ENCODE measurements around the gene IL21R.

IL21R gene

GRCh38 chr16:27444470-27444869, 42.5 kb downstream of the IL21R start:
- Histone ChIP-seq H3K36me3 (ENCODE audit: control insufficient read depth, low read length) (peaks cover 88% of the 10 kb centered on the region), H3K9me2 (replicated peaks; ENCODE audit: control insufficient read depth, low read length) (no peaks in the 10 kb centered on the region), H3K79me2 (ENCODE audit: control insufficient read depth, low read length) (no peaks in the 10 kb centered on the region), H3F3A (ENCODE audit: control insufficient read depth, insufficient read depth) (no peaks in the 10 kb centered on the region), H3K4me3 (ENCODE audit: low read length) (no peak overlapping the region), H3K27ac (ENCODE audit: low read depth, low read length) (no peak overlapping the region), H4K20me1 (ENCODE audit: control insufficient read depth, insufficient read depth, low read depth, low read length) (peaks cover 2% of the 10 kb centered on the region; the same call in 1 of the 2 replicates), H3K9me3 (ENCODE audit: control insufficient read depth, insufficient read depth, low read length) (peaks cover 6% of the 10 kb centered on the region; the same call in 1 of the 2 replicates), H3K4me2 (ENCODE audit: low read length) (no peak overlapping the region), H3K4me1 (ENCODE audit: control insufficient read depth, low read length) (peaks cover 22% of the 10 kb centered on the region), H3K27me3 (ENCODE audit: control insufficient read depth, low read length) (no peaks in the 10 kb centered on the region)
- TF ChIP-seq EZH2phosphoT487 (IDR thresholded peaks at IDR 0.05; ENCODE audit: borderline replicate concordance, low read length): no peak
- TF ChIP-seq CTCF (IDR thresholded peaks at IDR 0.05; ENCODE audit: low read depth, low read length, poor library complexity, severe bottlenecking): no peak

GRCh38 chr16:27445502-27446175, 43.7 kb downstream of the IL21R start:
- no peaks in the 10 kb centered on the region for H3K79me2 ChIP-seq (ENCODE audit: control insufficient read depth, low read length)
- peaks cover 33% of the 10 kb centered on the region for H3K4me1 ChIP-seq (ENCODE audit: control insufficient read depth, low read length)
- TF ChIP-seq CTCF (IDR thresholded peaks at IDR 0.05; ENCODE audit: low read depth, low read length, poor library complexity, severe bottlenecking): peak; percentile 31
- TF ChIP-seq EZH2phosphoT487 (IDR thresholded peaks at IDR 0.05; ENCODE audit: borderline replicate concordance, low read length): no peak
- H3K36me3 ChIP-seq (ENCODE audit: control insufficient read depth, low read length): peaks cover 80% of the 10 kb centered on the region
- H3K9me2 ChIP-seq (replicated peaks; ENCODE audit: control insufficient read depth, low read length): no peaks in the 10 kb centered on the region
- no peak overlapping the region for H3K4me2 ChIP-seq (ENCODE audit: low read length)
- no peaks in the 10 kb centered on the region for H3K27me3 ChIP-seq (ENCODE audit: control insufficient read depth, low read length)
- peaks cover 3% of the 10 kb centered on the region; the same call in 1 of the 2 replicates for H3F3A ChIP-seq (ENCODE audit: control insufficient read depth, insufficient read depth)
- no peak overlapping the region for H3K27ac ChIP-seq (ENCODE audit: low read depth, low read length)
- H4K20me1 ChIP-seq (ENCODE audit: control insufficient read depth, insufficient read depth, low read depth, low read length): no peaks in the 10 kb centered on the region
- H3K9me3 ChIP-seq (ENCODE audit: control insufficient read depth, insufficient read depth, low read length): peaks cover 6% of the 10 kb centered on the region; the same call in 1 of the 2 replicates
- H3K4me3 ChIP-seq (ENCODE audit: low read length): no peak overlapping the region

- Histone ChIP-seq H3K9me2 (replicated peaks; ENCODE audit: control insufficient read depth, low read length) (no peaks in the 10 kb centered on the region), H3K36me3 (ENCODE audit: control insufficient read depth, low read length) (peaks cover 72% of the 10 kb centered on the region), H3K4me1 (ENCODE audit: control insufficient read depth, low read length) (peaks cover 44% of the 10 kb centered on the region), H3K79me2 (ENCODE audit: control insufficient read depth, low read length) (no peaks in the 10 kb centered on the region), H3K4me3 (ENCODE audit: low read length) (no peak overlapping the region), H3K4me2 (ENCODE audit: low read length) (no peak overlapping the region), H3K9me3 (ENCODE audit: control insufficient read depth, insufficient read depth, low read length) (peaks cover 6% of the 10 kb centered on the region; the same call in 1 of the 2 replicates), H3K27me3 (ENCODE audit: control insufficient read depth, low read length) (no peaks in the 10 kb centered on the region), H3F3A (ENCODE audit: control insufficient read depth, insufficient read depth) (peaks cover 9% of the 10 kb centered on the region), H4K20me1 (ENCODE audit: control insufficient read depth, insufficient read depth, low read depth, low read length) (no peaks in the 10 kb centered on the region), H3K27ac (ENCODE audit: low read depth, low read length) (no peak overlapping the region)
- TF ChIP-seq CTCF (IDR thresholded peaks at IDR 0.05; ENCODE audit: low read depth, low read length, poor library complexity, severe bottlenecking) (no peak), EZH2phosphoT487 (IDR thresholded peaks at IDR 0.05; ENCODE audit: borderline replicate concordance, low read length) (no peak)
Measured at GRCh38 chr16:27446721-27447120, 44.7 kb downstream of the IL21R start.
